SW 1271 (cell line): ENCODE measurements around the gene PALM3.

Experiments used
- DNase-seq, 2 experiments: peaks; one replicate each; lab custom pipeline; 2025; lab: John Stamatoyannopoulos, UW

PALM3 gene

GRCh38 chr19:14061751-14062557, at the start of gene PALM3:
Gene PALM3, minus strand, starts transcription at chr19:14062076. Its CDS starts 96 bp downstream, at chr19:14061980.
- DNase-seq: no peak

- DNase-seq: no peak
These were observed 49.6 kb upstream of the PALM3 start for GRCh38 chr19:14111486-14111885.

GRCh38 chr19:14110650-14111049, 48.8 kb upstream of the PALM3 start:
- DNase-seq: no peak

GRCh38 chr19:14107581-14108461, 45.9 kb upstream of the PALM3 start:
- DNase-seq: peak in 1 of 2 experiments; percentile 24

- no peak for DNase-seq
These were observed 45.0 kb upstream of the PALM3 start for GRCh38 chr19:14106840-14107239.

- DNase-seq: no peak
These were observed 43.8 kb upstream of the PALM3 start for GRCh38 chr19:14105680-14106079.

GRCh38 chr19:14103310-14103709, 41.4 kb upstream of the PALM3 start:
- no peak for DNase-seq

- no peak for DNase-seq
These were observed 40.9 kb upstream of the PALM3 start for GRCh38 chr19:14102756-14103155.

- DNase-seq: no peak
These were observed 40.3 kb upstream of the PALM3 start for GRCh38 chr19:14102102-14102696.

GRCh38 chr19:14101003-14101545, 39.2 kb upstream of the PALM3 start:
- no peak for DNase-seq

- DNase-seq: no peak
These were observed 35.8 kb upstream of the PALM3 start for GRCh38 chr19:14097532-14098151.

- DNase-seq: no peak
These were observed 34.6 kb upstream of the PALM3 start for GRCh38 chr19:14096272-14096992.

GRCh38 chr19:14094854-14095253, 33.0 kb upstream of the PALM3 start:
- no peak for DNase-seq

GRCh38 chr19:14093117-14093823, 31.4 kb upstream of the PALM3 start:
- DNase-seq: no peak

GRCh38 chr19:14091813-14092462, 30.1 kb upstream of the PALM3 start:
- no peak for DNase-seq

GRCh38 chr19:14091081-14091812, 29.4 kb upstream of the PALM3 start:
- peak; percentile 61 to 84 for DNase-seq

- DNase-seq: peak; percentile 59 to 84
These were observed 28.7 kb upstream of the PALM3 start, which contains the start of gene SAMD1 for GRCh38 chr19:14090509-14091080. Gene SAMD1, minus strand, starts transcription at chr19:14090751.

GRCh38 chr19:14089662-14090508, 28.0 kb upstream of the PALM3 start:
- no peak for DNase-seq
